Upper lobe of right lung (tissue), 1 donor: Measurements from ENCODE around the gene HECTD4. TPM values are rescaled to one million over a fixed set of nuclear protein-coding genes. Genes with fewer than 3 reads are reported as not detected.
A peak's percentile ranks its signal among the peaks of the same experiment; 100 is the strongest.
"Not testable (repeated sequence)": the region's sequence is repeated elsewhere in the genome, so short reads cannot be mapped to it uniquely, and the experiment has no call there.

Experiments used
- ATAC-seq: fragments of 200-7000 bp; cut with Tn5 transposase; one replicate; pipeline ENCODE4 v1.9.1; 2020; ENCODE audit warnings: mild to moderate bottlenecking, moderate library complexity
- DNase-seq: peaks from one replicate; pipeline ENCODE4 v3.0.0-alpha.2; 2020
- H3K27ac ChIP-seq: fragments of 200-600 bp; one replicate; pipeline ENCODE4 v1.8.0; 2022
- H3K27me3 ChIP-seq: fragments of 200-600 bp; one replicate; pipeline ENCODE4 v1.8.0; 2022; ENCODE audit warnings: mild to moderate bottlenecking
- H3K36me3 ChIP-seq: fragments of 200-600 bp; one replicate; pipeline ENCODE4 v1.8.0; 2022
- H3K4me1 ChIP-seq: fragments of 200-600 bp; one replicate; pipeline ENCODE4 v1.8.0; 2022
- H3K4me3 ChIP-seq: fragments of 200-600 bp; one replicate; pipeline ENCODE4 v1.8.0; 2022; ENCODE audit warnings: mild to moderate bottlenecking
- H3K9me3 ChIP-seq: fragments of 200-600 bp; one replicate; pipeline ENCODE4 v1.8.0; 2022
- intact Hi-C: fragments of 100-400 bp; cut with DNase I; formaldehyde crosslinking; loops from one replicate; pipeline ENCODE4 v1.11.0; 2022
- total RNA-seq: library from RNA; stranded (reverse); fragmentation: NEBNext Ultra II Directional; extraction: Animal tissue kit (Norgen Biotek cat#: 25700); gene quantifications from one replicate; pipeline ENCODE4 v1.2.1, GENCODE V29; 2021
- TF ChIP-seq, protein P1 (sequence below): fragments of 200-600 bp; IDR thresholded peaks from one replicate; pipeline ENCODE4 v1.8.0; 2022; ENCODE audit warnings: antibody characterized with exemption
- donor health status: DM: no; HTN: yes; CAD: no; lungs with severe emphysema.

HECTD4 gene
- total RNA-seq, 1 donor from 2014 or later, result 54.7 TPM

DNA sequence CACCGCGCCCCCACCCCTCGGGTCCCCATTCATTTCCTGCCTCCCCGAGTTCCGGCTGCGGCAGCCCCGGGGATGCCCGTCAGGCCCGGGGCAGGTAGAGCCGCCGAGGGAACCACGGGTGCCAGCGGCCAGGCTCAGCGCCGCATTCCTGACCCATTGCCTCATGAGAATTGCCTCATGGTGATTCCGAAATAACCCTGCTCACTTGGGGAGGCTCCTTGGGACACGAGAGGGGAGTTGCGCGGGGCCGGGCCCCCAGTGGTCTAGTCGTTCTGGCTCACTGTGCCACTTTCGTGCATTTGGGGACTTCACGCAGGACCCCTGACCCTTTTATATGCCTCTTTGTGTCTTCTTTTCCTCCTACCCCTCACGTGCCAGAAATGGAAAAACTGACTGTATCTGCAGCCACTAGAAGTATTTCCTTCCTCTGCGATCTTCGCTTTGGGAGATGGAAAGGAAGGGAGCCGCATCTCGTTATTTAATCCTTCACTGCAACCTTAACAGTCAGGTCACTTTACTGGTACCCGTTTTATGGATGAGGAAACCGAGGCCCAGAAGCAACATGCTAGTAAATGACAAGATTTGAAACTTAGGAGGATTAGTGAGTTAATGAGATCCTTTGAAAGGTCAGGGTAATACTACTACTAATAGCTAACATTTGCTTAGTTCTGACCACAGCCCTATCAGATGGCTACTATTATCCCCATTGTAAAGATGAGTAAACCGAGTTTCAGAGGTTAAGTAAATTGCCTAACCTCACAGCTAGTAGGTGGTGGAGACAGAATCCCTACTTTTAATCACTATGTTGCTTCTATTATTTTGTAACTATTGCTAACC lies 37.3 kb upstream of the HECTD4 start:
- intact Hi-C loops, result no loop called here
- Histone ChIP-seq H3K27me3 (no peaks in the 10 kb centered on the region), H3K9me3 (no peaks in the 10 kb centered on the region), H3K36me3 (no peaks in the 10 kb centered on the region), H3K4me1 (peaks cover 28% of the 10 kb centered on the region), H3K27ac (peak overlapping the region; percentile 95), H3K4me3 (peak overlapping the region; percentile 75)
- ATAC-seq, result peak; percentile 85
- TF ChIP-seq, protein P1, sequence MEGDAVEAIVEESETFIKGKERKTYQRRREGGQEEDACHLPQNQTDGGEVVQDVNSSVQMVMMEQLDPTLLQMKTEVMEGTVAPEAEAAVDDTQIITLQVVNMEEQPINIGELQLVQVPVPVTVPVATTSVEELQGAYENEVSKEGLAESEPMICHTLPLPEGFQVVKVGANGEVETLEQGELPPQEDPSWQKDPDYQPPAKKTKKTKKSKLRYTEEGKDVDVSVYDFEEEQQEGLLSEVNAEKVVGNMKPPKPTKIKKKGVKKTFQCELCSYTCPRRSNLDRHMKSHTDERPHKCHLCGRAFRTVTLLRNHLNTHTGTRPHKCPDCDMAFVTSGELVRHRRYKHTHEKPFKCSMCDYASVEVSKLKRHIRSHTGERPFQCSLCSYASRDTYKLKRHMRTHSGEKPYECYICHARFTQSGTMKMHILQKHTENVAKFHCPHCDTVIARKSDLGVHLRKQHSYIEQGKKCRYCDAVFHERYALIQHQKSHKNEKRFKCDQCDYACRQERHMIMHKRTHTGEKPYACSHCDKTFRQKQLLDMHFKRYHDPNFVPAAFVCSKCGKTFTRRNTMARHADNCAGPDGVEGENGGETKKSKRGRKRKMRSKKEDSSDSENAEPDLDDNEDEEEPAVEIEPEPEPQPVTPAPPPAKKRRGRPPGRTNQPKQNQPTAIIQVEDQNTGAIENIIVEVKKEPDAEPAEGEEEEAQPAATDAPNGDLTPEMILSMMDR, result no peak
- DNase-seq, result peak; percentile 87

DNA sequence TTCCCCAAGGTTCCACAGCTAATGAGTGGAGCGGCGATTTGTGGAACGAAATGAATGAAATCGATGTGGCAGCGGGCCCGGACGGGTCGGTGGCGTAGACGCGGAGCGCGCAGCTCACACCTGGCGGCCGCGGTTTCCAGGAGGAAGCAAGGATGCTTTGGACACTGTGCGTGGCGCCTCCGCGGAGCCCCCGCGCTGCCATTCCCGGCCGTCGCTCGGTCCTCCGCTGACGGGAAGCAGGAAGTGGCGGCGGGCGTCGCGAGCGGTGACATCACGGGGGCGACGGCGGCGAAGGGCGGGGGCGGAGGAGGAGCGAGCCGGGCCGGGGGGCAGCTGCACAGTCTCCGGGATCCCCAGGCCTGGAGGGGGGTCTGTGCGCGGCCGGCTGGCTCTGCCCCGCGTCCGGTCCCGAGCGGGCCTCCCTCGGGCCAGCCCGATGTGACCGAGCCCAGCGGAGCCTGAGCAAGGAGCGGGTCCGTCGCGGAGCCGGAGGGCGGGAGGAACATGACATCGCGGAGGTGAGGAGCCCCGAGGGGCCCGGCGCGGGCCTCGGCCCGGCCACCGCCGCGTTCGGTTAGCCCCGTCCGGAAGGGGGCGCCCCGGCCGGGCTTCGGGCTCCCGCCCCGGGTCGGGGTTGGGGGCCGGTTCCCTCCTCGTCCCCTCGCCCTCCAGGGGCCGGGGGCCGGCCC lies 36.5 kb upstream of the HECTD4 start, which contains the start of gene PTPN11:
TSS of gene PTPN11 (plus strand) at position 340 of the 689 bp plus-strand sequence. CDS start at position 505, 165 bp downstream.
- ATAC-seq, result peak; percentile 97
- Histone ChIP-seq H3K4me3 (peak within 1 kb of the TSS; percentile 75), H3K9me3 (no peaks in the 10 kb centered on the region), H3K36me3 (no peaks in the 10 kb centered on the region), H3K27ac (peak within 1 kb of the TSS; percentile 95), H3K4me1 (peaks cover 28% of the 10 kb centered on the region), H3K27me3 (no peaks in the 10 kb centered on the region)
- TF ChIP-seq, protein P1, result peak; percentile 35
- intact Hi-C loops, result no loop called here
- peak; percentile 95 for DNase-seq

DNA sequence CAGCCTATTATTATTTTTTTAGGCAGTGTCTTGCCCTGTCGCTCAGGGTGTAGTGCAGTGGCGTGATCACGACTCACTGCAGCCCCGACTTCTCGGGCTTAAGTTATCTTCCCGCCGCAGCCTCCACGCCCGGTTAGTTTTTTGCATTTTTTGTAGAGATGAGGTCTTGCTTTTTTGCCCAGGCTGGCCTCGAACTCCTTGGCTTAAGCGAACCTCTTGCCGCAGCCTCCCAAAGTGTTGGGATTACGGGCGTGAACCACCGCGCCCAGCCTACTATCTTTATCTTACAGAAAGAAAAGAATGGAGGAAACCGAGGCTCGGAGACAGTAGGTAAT lies 36.0 kb upstream of the HECTD4 start:
- H3K4me1 ChIP-seq, result peaks cover 28% of the 10 kb centered on the region
- H3K36me3 ChIP-seq, result no peaks in the 10 kb centered on the region
- H3K27ac ChIP-seq, result peak overlapping the region; percentile 95
- peak overlapping the region; percentile 75 for H3K4me3 ChIP-seq
- H3K9me3 ChIP-seq, result no peaks in the 10 kb centered on the region
- TF ChIP-seq, protein P1, result no peak
- H3K27me3 ChIP-seq, result no peaks in the 10 kb centered on the region
- ATAC-seq, result no peak
- no peak for DNase-seq
- intact Hi-C loops, result no loop called here

DNA sequence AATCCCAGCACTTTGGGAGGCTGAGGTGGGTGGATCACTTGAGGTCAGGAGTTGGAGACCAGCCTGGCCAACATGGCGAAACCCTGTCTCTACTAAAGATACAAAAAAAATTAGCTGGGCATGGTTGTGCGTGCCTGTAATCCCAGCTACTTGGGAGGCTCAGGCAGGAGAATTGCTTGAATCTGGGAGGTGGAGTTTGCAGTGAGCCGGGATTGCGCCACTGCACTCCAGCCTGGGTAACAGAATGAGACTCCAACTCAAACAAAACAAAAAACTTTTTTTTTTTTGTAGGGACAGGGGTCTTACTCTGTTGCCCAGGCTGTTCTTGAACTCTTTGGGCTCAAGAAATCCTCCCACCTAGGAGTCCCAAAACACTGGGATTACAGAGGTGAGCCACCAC lies 33.2 kb upstream of the HECTD4 start:
- ATAC-seq, result not testable (repeated sequence)

DNA sequence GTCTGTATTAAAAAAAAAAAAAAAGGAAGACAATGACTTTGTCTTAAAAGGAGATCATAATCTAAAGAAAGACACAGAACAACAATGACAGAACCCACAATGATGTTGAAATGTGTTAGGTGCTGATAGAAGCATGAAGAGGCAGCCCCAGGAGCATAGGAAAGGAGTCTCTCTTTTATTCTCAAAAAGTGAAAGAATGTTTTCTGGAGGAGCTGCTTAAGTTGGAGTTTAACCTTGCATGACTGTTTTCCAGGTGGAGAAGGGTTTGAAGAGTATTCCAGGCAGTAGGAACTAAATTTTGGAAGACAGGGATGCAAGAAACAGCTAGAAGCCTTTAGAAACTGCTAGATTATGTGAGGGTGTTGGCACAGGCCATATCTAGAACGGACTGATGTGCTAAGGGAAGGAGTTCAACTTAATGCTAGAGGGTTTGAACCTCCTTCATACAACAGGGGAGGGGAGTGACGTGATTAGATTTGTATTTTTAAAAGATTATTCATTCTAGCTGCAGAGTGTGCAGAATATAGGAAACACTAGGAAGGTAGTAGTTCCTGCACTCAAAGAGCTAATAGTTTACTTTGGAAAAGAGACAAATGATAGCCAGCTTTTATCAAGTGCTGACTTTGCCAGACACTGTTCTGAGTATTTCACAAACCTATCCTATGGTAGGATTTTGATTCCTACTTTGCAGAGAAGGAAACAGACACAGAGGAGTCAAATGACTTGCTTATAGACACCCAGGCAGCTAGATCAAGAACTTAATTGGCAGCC lies 31.8 kb upstream of the HECTD4 start:
- Histone ChIP-seq H3K36me3 (no peaks in the 10 kb centered on the region), H3K4me3 (no peak overlapping the region), H3K27ac (no peak overlapping the region), H3K27me3 (no peaks in the 10 kb centered on the region), H3K4me1 (peaks cover 7% of the 10 kb centered on the region), H3K9me3 (no peaks in the 10 kb centered on the region)
- ATAC-seq (no peak), DNase-seq (no peak)
- intact Hi-C loops, result no loop called here
- TF ChIP-seq, protein P1, result no peak

More for the DNA sequence above, 33.2 kb upstream of the HECTD4 start:
- H3K36me3 ChIP-seq, DNase-seq, intact Hi-C loops, H3K4me3 ChIP-seq, H3K9me3 ChIP-seq, H3K27ac ChIP-seq, H3K27me3 ChIP-seq: not testable (repeated sequence)
- peaks cover 16% of the 10 kb centered on the region for H3K4me1 ChIP-seq

DNA sequence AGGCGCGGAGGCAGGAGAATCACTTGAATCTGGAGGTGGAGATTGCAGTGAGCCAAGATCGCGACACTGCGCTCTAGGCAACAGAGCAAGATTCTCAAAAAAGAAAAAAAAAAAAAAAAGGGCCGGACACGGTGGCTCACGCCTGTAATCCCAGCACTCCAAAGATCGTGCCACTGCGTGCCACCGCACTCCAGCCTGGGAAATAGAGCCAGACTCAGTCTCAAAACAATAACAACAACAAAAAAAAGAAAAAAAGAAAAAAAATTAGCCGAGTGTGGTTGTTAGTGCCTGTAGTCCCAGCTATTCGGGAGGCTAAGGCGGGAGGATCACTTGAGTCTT lies 27.6 kb upstream of the HECTD4 start:
- no peak overlapping the region for H3K4me3 ChIP-seq
- TF ChIP-seq, protein P1, result no peak
- ATAC-seq (no peak), DNase-seq (no peak)
- H3K4me1 ChIP-seq, result peaks cover 20% of the 10 kb centered on the region
- no peaks in the 10 kb centered on the region for H3K9me3 ChIP-seq
- no peaks in the 10 kb centered on the region for H3K27me3 ChIP-seq
- no peak overlapping the region for H3K27ac ChIP-seq
- intact Hi-C loops, result no loop called here
- peaks cover 34% of the 10 kb centered on the region for H3K36me3 ChIP-seq
